ENCODE data around the gene CADPS.

CADPS gene

DNA sequence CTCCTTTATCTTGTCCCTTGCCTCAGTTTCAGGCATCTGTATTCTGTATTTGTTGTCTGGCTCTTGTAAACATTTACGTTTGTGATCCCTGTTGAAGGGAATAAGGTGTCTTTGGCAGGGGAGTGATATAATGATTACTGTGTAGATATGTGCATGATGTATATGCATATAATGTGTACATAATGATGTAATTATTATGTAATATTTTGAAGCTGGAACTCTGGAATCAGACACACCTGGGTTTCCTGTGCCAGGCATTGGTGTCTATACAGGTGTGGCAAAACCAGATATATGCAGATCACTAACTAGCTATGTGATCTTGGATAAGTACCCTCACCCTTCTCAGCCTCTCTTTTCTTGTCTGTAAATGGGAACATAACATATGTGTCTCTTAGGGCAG, 260.7 kb downstream of the CADPS start:
- DNase-seq (ENCODE audit: low read depth) = no peak
- H3K4me3 ChIP-seq (ENCODE audit: low read depth, low read length) = no peak overlapping the region
- TF ChIP-seq, protein P1, sequence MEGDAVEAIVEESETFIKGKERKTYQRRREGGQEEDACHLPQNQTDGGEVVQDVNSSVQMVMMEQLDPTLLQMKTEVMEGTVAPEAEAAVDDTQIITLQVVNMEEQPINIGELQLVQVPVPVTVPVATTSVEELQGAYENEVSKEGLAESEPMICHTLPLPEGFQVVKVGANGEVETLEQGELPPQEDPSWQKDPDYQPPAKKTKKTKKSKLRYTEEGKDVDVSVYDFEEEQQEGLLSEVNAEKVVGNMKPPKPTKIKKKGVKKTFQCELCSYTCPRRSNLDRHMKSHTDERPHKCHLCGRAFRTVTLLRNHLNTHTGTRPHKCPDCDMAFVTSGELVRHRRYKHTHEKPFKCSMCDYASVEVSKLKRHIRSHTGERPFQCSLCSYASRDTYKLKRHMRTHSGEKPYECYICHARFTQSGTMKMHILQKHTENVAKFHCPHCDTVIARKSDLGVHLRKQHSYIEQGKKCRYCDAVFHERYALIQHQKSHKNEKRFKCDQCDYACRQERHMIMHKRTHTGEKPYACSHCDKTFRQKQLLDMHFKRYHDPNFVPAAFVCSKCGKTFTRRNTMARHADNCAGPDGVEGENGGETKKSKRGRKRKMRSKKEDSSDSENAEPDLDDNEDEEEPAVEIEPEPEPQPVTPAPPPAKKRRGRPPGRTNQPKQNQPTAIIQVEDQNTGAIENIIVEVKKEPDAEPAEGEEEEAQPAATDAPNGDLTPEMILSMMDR (IDR thresholded peaks at IDR 0.05; ENCODE audit: low read depth, low read length, missing control alignments) = no peak

GRCh38 chr3:62611541-62612240, 263.5 kb downstream of the CADPS start:
- no peak overlapping the region for H3K4me3 ChIP-seq (ENCODE audit: low read depth, low read length)
- no peak for DNase-seq (ENCODE audit: low read depth)
- TF ChIP-seq, protein P1 (IDR thresholded peaks at IDR 0.05; ENCODE audit: low read depth, low read length, missing control alignments) = no peak

GRCh38 chr3:62607287-62608029, 267.8 kb downstream of the CADPS start:
- TF ChIP-seq, protein P1 (IDR thresholded peaks at IDR 0.05; ENCODE audit: low read depth, low read length, missing control alignments) = no peak
- H3K4me3 ChIP-seq (ENCODE audit: low read depth, low read length) = no peak overlapping the region
- no peak for DNase-seq (ENCODE audit: low read depth)

DNA sequence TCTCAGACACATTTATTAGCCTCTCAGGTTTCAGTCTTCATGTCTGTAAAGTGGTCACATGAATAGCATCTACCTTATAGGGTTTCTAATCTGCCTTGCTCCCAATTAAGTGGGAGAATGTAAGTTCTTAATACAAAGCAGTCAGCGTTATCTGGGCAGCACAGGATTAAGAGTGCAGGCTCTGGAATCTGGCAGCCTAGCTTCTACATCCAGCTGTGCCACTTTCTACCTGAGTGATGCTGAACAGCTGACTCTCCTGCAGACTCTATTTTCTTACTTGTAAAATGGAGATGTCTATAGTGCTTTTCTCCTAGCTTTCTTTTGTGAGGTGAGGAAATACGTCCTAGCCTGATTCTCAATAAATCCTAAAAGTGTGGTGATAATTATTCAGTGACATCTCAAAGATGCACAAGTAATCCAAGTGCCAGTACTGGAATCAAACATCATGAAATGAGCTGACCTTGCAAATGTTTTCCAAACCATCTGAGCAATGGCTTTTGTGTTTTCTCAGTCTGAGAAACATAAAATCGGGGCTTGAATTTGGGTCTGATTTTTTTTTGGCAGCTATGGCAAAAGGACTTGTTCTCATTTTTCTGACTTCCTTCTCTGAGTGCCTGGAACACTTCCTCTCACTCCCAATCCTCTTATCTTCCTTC, 269.7 kb downstream of the CADPS start:
- DNase-seq (ENCODE audit: low read depth) = no peak
- H3K4me3 ChIP-seq (ENCODE audit: low read depth, low read length) = no peak overlapping the region
- TF ChIP-seq, protein P1 (IDR thresholded peaks at IDR 0.05; ENCODE audit: low read depth, low read length, missing control alignments) = no peak

DNA sequence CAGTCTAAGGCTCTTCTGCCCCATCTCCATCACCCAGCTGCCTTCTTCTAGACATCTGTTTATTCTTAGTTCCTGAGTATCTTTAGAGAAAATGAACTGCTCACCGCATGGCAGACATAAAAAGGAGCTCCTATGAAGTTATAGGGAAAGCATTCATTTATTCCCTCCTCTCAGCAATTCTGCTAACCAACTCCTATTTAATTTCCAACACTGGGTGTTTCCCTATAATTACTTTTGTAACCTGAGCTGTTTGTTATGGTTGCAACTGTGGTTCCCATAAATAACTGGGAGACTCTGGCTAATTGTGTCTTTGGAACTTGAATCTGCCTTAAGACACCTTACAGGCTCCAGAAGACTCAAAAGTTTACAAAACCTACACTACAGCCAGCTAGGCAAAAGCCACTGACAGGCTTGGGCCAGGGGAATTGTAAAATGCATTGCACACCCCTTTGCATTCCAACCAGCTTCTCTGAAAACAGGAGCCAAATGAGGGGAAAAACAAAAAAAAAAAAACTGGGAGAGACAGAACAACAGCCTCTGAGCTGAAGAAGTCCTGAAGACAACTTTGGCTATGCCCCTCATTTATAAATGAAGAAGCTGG, 270.4 kb downstream of the CADPS start:
- TF ChIP-seq, protein P1 (IDR thresholded peaks at IDR 0.05; ENCODE audit: low read depth, low read length, missing control alignments) = no peak
- DNase-seq (ENCODE audit: low read depth) = no peak
- no peak overlapping the region for H3K4me3 ChIP-seq (ENCODE audit: low read depth, low read length)

DNA sequence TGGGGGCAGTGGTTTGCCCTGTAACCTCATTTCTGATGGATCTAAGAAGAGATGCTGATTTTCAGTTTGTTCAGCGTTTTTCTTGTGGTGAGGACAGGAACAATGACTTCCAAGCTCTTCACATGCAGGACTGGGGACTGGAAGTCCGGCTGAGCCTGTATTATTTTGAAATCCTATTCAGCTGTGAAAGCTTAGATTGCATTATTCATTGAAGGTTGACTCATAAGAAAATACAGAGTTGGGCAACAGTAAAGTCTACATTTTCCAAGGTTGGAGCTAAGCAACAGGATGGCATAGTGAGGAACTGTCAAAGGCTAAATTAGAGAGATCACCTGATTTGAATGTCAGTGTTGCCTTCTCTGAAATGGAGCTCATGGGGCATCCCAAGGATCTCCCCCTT, 270.9 kb downstream of the CADPS start:
- TF ChIP-seq, protein P1 (IDR thresholded peaks at IDR 0.05; ENCODE audit: low read depth, low read length, missing control alignments) = no peak
- DNase-seq (ENCODE audit: low read depth) = no peak
- H3K4me3 ChIP-seq (ENCODE audit: low read depth, low read length) = no peak overlapping the region

Measured in GM12864 (cell line).